MCF 10A (cell line): Measurements from ENCODE around the gene MAN1C1. TPM values are rescaled to one million over a fixed set of nuclear protein-coding genes. Genes with fewer than 3 reads are reported as not detected.

Experiments
- BruUV-seq: library from RNA; stranded (reverse); fragments of 400-500 nt; replicated peaks from 2 replicates; lab custom pipeline; 2021; lab: Mats Ljungman, UMichigan
- CTCF ChIA-PET: fragments of 300-600 bp; sonication (Branson Sonifier 250); formaldehyde crosslinking; extraction: SDS; loops from one replicate; lab custom pipeline; 2021; ENCODE audit warnings: antibody characterized with exemption, inconsistent platforms; lab: Yijun Ruan, JAX
- POLR2A ChIA-PET: fragments of 300-600, 350-650 bp; sonication (Branson Sonifier 250); formaldehyde crosslinking; extraction: SDS; loops from one replicate; lab custom pipeline; 2020; ENCODE audit warnings: antibody characterized with exemption, inconsistent platforms; lab: Yijun Ruan, JAX
- DNase-seq: peaks from one replicate; pipeline ENCODE4 v3.0.0-alpha.2; 2018; ENCODE audit not compliant: unreplicated experiment
- H3K27ac Mint-ChIP-seq: one replicate; pipeline ENCODE4 v1.8.0; 2022; ENCODE audit warnings: mild to moderate bottlenecking, low read depth, mixed read lengths; ENCODE audit not compliant: unreplicated experiment
- H3K27me3 Mint-ChIP-seq: one replicate; pipeline ENCODE4 v1.8.0; 2022; ENCODE audit warnings: mixed read lengths; ENCODE audit not compliant: insufficient read depth, unreplicated experiment
- H3K36me3 Mint-ChIP-seq: one replicate; pipeline ENCODE4 v1.8.0; 2022; ENCODE audit warnings: mild to moderate bottlenecking, moderate library complexity, mixed read lengths; ENCODE audit not compliant: insufficient read depth, unreplicated experiment
- H3K4me1 Mint-ChIP-seq: one replicate; pipeline ENCODE4 v1.8.0; 2022; ENCODE audit warnings: mixed read lengths; ENCODE audit not compliant: insufficient read depth, unreplicated experiment
- H3K4me3 Mint-ChIP-seq: one replicate; pipeline ENCODE4 v1.8.0; 2022; ENCODE audit warnings: mild to moderate bottlenecking, moderate library complexity, mixed read lengths; ENCODE audit not compliant: unreplicated experiment
- H3K9me3 Mint-ChIP-seq: one replicate; pipeline ENCODE4 v1.8.0; 2022; ENCODE audit warnings: mixed read lengths; ENCODE audit not compliant: unreplicated experiment
- intact Hi-C: fragments of 100-400 bp; cut with micrococcal nuclease; formaldehyde crosslinking; loops from 2 replicates; pipeline ENCODE4 v1.14.1; 2022
- total RNA-seq: library from RNA; stranded (reverse); gene quantifications from 2 replicates; pipeline ENCODE4 v1.2.3, GENCODE V29; 2022
- TF ChIP-seq, protein P1 (sequence below): fragments of 200-600 bp; IDR thresholded peaks from one replicate; pipeline ENCODE4 v1.8.0; 2022; ENCODE audit warnings: antibody characterized with exemption, mild to moderate bottlenecking; ENCODE audit not compliant: unreplicated experiment

MAN1C1 gene
- total RNA-seq, 1 experiment from 2014 or later, result not detected

- intact Hi-C loops, result no loop called here
- H3K36me3 Mint-ChIP-seq, result no peaks in the 10 kb centered on the region
- H3K4me3 Mint-ChIP-seq, result no peak overlapping the region
- BruUV-seq, result no TSS peak
- no peak overlapping the region for H3K27ac Mint-ChIP-seq
- TF ChIP-seq, protein P1, sequence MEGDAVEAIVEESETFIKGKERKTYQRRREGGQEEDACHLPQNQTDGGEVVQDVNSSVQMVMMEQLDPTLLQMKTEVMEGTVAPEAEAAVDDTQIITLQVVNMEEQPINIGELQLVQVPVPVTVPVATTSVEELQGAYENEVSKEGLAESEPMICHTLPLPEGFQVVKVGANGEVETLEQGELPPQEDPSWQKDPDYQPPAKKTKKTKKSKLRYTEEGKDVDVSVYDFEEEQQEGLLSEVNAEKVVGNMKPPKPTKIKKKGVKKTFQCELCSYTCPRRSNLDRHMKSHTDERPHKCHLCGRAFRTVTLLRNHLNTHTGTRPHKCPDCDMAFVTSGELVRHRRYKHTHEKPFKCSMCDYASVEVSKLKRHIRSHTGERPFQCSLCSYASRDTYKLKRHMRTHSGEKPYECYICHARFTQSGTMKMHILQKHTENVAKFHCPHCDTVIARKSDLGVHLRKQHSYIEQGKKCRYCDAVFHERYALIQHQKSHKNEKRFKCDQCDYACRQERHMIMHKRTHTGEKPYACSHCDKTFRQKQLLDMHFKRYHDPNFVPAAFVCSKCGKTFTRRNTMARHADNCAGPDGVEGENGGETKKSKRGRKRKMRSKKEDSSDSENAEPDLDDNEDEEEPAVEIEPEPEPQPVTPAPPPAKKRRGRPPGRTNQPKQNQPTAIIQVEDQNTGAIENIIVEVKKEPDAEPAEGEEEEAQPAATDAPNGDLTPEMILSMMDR, result no peak
- ChIA-PET POLR2A (no interaction called here), CTCF (interaction anchor here (0.5 to 1.2 kb wide), 2 partner anchors 13 to 239 kb away, joined by 3 read pairs; no protein-coding TSS in a partner anchor)
- peaks cover 5% of the 10 kb centered on the region for H3K4me1 Mint-ChIP-seq
- H3K9me3 Mint-ChIP-seq, result no peaks in the 10 kb centered on the region
- peaks cover 82% of the 10 kb centered on the region for H3K27me3 Mint-ChIP-seq
- DNase-seq, result no peak
Observed at GRCh38 chr1:25675729-25676476, 59.3 kb downstream of the MAN1C1 start.

- intact Hi-C loops, result no loop called here
Observed at GRCh38 chr1:25676488-25676887, 59.9 kb downstream of the MAN1C1 start.

DNA sequence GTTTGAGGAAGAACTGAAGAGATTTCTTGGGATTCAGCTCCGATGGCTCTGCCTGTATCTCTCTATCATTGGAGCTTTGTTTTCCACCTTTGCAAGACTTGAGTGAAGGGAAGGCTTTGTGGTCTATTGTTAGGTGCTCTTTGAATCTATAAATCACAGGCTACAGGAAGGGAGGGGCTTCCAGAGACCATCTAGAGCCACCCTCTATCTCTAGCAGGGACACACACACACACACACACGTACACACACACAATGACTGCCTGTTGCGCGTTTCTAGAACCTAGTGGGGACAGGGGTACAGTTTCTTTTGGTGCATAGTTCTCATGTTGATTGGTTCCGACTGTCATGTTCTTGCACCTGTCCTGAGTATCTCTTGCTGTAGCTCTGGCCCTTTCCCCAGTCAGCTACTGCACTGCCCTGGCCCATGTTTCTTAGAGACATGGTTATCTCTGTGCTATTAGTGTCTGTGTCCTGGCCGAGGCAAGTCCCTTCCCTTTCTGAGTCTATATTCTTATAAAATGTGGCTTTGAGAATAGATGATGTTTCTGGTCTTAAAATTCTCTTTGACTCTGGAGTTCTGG, 60.7 kb downstream of the MAN1C1 start:
- POLR2A ChIA-PET, result interaction anchor here (1.1 kb wide), 1 partner anchor 9 kb away, joined by 4 read pairs; no protein-coding TSS in a partner anchor
- Mint-ChIP-seq H3K4me3 (no peak overlapping the region), H3K4me1 (peaks cover 5% of the 10 kb centered on the region), H3K9me3 (no peaks in the 10 kb centered on the region), H3K27ac (no peak overlapping the region), H3K27me3 (peaks cover 75% of the 10 kb centered on the region), H3K36me3 (no peaks in the 10 kb centered on the region)
- no TSS peak for BruUV-seq
- CTCF ChIA-PET, result interaction anchor here (1.2 kb wide), 1 partner anchor 11 kb away, joined by 3 read pairs; no protein-coding TSS in a partner anchor
- no peak for DNase-seq
- TF ChIP-seq, protein P1, result no peak
- intact Hi-C loops, result no loop called here

More at GRCh38 chr1:25676488-25676887, 59.9 kb downstream of the MAN1C1 start:
- Mint-ChIP-seq H3K4me3 (no peak overlapping the region), H3K4me1 (peaks cover 5% of the 10 kb centered on the region), H3K27me3 (peaks cover 78% of the 10 kb centered on the region), H3K36me3 (no peaks in the 10 kb centered on the region), H3K9me3 (no peaks in the 10 kb centered on the region), H3K27ac (no peak overlapping the region)
- ChIA-PET CTCF (interaction anchor here (0.5 to 1.2 kb wide), 2 partner anchors 12 to 240 kb away, joined by 3 read pairs; no protein-coding TSS in a partner anchor), POLR2A (interaction anchor here (1.1 kb wide), 1 partner anchor 10 kb away, joined by 4 read pairs; no protein-coding TSS in a partner anchor)
- peak; percentile 18 for DNase-seq
- no TSS peak for BruUV-seq
- TF ChIP-seq, protein P1, result no peak

- intact Hi-C loops, result no loop called here
- peaks cover 81% of the 10 kb centered on the region for H3K27me3 Mint-ChIP-seq
- no peaks in the 10 kb centered on the region for H3K36me3 Mint-ChIP-seq
- POLR2A ChIA-PET, result no interaction called here
- TF ChIP-seq, protein P1, result no peak
- CTCF ChIA-PET, result interaction anchor here (0.5 to 1.2 kb wide), 2 partner anchors 10 to 516 kb away, joined by 3 to 5 read pairs; no protein-coding TSS in a partner anchor
- no peak overlapping the region for H3K4me3 Mint-ChIP-seq
- BruUV-seq, result no TSS peak
- no peak overlapping the region for H3K27ac Mint-ChIP-seq
- H3K4me1 Mint-ChIP-seq, result no peaks in the 10 kb centered on the region
- no peaks in the 10 kb centered on the region for H3K9me3 Mint-ChIP-seq
- DNase-seq, result no peak
Observed at GRCh38 chr1:25679171-25679570, 62.6 kb downstream of the MAN1C1 start.
